Colonic mucosa (tissue), 4 donors: ENCODE data around the gene PRDX5. TPM values are rescaled to one million over a fixed set of nuclear protein-coding genes. Genes with fewer than 3 reads are reported as not detected.

ENCODE experiments used
- DNase-seq: peaks from one replicate; pipeline ENCODE4 v3.0.0-alpha.2; 2020
- H3K27ac ChIP-seq: fragments of 200-600 bp; one replicate; pipeline ENCODE4 v1.8.0; 2021
- H3K27me3 ChIP-seq: fragments of 200-600 bp; one replicate; pipeline ENCODE4 v1.8.0; 2021
- H3K36me3 ChIP-seq: fragments of 200-600 bp; one replicate; pipeline ENCODE4 v1.8.0; 2021
- H3K4me1 ChIP-seq: fragments of 200-600 bp; one replicate; pipeline ENCODE4 v1.8.0; 2021; ENCODE audit warnings: mild to moderate bottlenecking
- H3K4me3 ChIP-seq: fragments of 200-600 bp; one replicate; pipeline ENCODE4 v1.8.0; 2021
- H3K9ac ChIP-seq, 2 donors: one replicate each; pipeline ENCODE4 v1.7.0; 2013; ENCODE audit warnings: control low read depth in 2 of 2, low read depth in 2 of 2, low read length in 2 of 2
- H3K9me3 ChIP-seq: fragments of 200-600 bp; one replicate; pipeline ENCODE4 v1.8.0; 2021
- CTCF ChIP-seq: fragments of 200-600 bp; IDR thresholded peaks from one replicate; pipeline ENCODE4 v1.8.0; 2022; ENCODE audit warnings: antibody characterized with exemption, mild to moderate bottlenecking
- intact Hi-C: fragments of 100-400 bp; cut with DNase I; formaldehyde crosslinking; loops from one replicate; pipeline ENCODE4 v1.14.1; 2022
- total RNA-seq, 2 donors: library from RNA; stranded (reverse); fragmentation: NEBNext Ultra II Directional in 1 of 2; extraction: Animal tissue kit (Norgen Biotek cat#: 25700) in 1 of 2; gene quantifications; one replicate each; pipeline ENCODE4 v1.2.1, GENCODE V29; 2021
- donor health status: healthy.
- donor health status: DM: no; HTN: no; CAD: no.
- donor health status: DM: no; HTN: no; CAD: no.

PRDX5 gene
- total RNA-seq, 2 donors from 2014 or later: 301 to 425 TPM

- Histone ChIP-seq H3K27ac (no peak overlapping the region), H3K27me3 (peaks cover 64% of the 10 kb centered on the region), H3K4me1 (peaks cover 3% of the 10 kb centered on the region), H3K9me3 (no peaks in the 10 kb centered on the region), H3K36me3 (no peaks in the 10 kb centered on the region), H3K4me3 (peak overlapping the region; percentile 19), H3K9ac (peak overlapping the region in 1 of 2 donors; percentile 43)
- DNase-seq: no peak
- intact Hi-C loops: no loop called here
- TF ChIP-seq CTCF: no peak
Measured at GRCh38 chr11:64292460-64293254, 25.3 kb upstream of the PRDX5 start.

GRCh38 chr11:64294774-64295173 is 23.1 kb upstream of the PRDX5 start:
- H3K4me3 ChIP-seq: no peak overlapping the region
- intact Hi-C loops: no loop called here
- H3K36me3 ChIP-seq: no peaks in the 10 kb centered on the region
- H3K27me3 ChIP-seq: peaks cover 85% of the 10 kb centered on the region
- TF ChIP-seq CTCF: no peak
- H3K27ac ChIP-seq: no peak overlapping the region
- no peak overlapping the region for H3K9ac ChIP-seq
- H3K9me3 ChIP-seq: no peaks in the 10 kb centered on the region
- DNase-seq: no peak
- peaks cover 11% of the 10 kb centered on the region for H3K4me1 ChIP-seq

GRCh38 chr11:64295760-64296159 is 22.2 kb upstream of the PRDX5 start:
- intact Hi-C loops: no loop called here
- Histone ChIP-seq H3K27me3 (peaks cover 83% of the 10 kb centered on the region), H3K4me1 (peaks cover 21% of the 10 kb centered on the region), H3K27ac (no peak overlapping the region), H3K4me3 (no peak overlapping the region), H3K9me3 (no peaks in the 10 kb centered on the region), H3K9ac (no peak overlapping the region), H3K36me3 (no peaks in the 10 kb centered on the region)
- no peak for TF ChIP-seq CTCF
- DNase-seq: no peak

GRCh38 chr11:64296236-64296635 is 21.7 kb upstream of the PRDX5 start:
- H3K4me3 ChIP-seq: no peak overlapping the region
- no peak for DNase-seq
- no peak overlapping the region for H3K27ac ChIP-seq
- peaks cover 78% of the 10 kb centered on the region for H3K27me3 ChIP-seq
- H3K9me3 ChIP-seq: no peaks in the 10 kb centered on the region
- H3K36me3 ChIP-seq: no peaks in the 10 kb centered on the region
- no peak for TF ChIP-seq CTCF
- no peak overlapping the region for H3K9ac ChIP-seq
- H3K4me1 ChIP-seq: peaks cover 23% of the 10 kb centered on the region
- intact Hi-C loops: no loop called here

GRCh38 chr11:64296830-64297698 is 20.9 kb upstream of the PRDX5 start:
- DNase-seq: no peak
- Histone ChIP-seq H3K36me3 (no peaks in the 10 kb centered on the region), H3K9ac (peak overlapping the region in 1 of 2 donors; percentile 55), H3K9me3 (no peaks in the 10 kb centered on the region), H3K4me1 (peaks cover 22% of the 10 kb centered on the region), H3K27me3 (peaks cover 70% of the 10 kb centered on the region), H3K4me3 (no peak overlapping the region), H3K27ac (no peak overlapping the region)
- intact Hi-C loops: no loop called here
- no peak for TF ChIP-seq CTCF
